Fibroblast of skin of back (primary cell): ENCODE results near the gene PPFIA4.

Experiments
- DNase-seq: peaks from one replicate; pipeline ENCODE4 v3.0.0-alpha.2; 2013

Gene PPFIA4

GRCh38 chr1:203041351-203041932 is 15.2 kb downstream of the PPFIA4 start:
- DNase-seq, result no peak

GRCh38 chr1:203043830-203044545 is 17.7 kb downstream of the PPFIA4 start:
- DNase-seq, result no peak

DNA sequence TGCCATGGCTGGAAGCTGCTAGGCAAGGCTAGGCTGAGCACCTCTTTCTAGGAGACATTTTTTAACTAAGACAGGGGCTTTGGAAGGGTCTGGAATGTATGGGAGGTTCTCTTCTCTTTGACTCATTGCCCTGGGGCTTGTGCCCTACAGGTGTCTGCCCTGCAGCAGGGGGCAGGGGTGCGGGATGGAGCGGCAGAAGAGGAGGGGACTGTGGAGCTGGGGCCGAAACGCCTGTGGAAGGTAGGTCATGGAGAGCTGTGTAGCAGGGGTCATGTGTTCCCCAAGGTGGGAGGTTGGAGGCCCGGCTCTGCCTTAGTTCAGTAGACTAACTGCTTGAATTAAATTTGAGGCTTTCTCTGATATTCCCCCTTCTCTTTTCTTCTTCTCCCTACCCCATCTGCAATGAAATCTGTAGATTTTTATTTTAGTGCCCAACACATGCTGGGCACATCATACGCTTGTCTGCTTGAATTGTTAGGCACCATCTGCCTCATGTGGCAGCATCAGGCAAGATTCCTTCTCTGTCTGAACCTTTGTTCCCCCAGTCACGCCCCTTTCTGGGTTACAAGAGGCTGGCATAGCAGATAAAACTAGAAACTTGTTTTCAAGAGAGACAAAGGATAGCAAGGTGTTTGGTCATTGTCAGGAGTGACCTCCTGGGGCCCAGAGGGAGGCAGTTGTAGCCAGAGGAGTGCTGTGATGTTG is 18.4 kb downstream of the PPFIA4 start:
- no peak for DNase-seq

DNA sequence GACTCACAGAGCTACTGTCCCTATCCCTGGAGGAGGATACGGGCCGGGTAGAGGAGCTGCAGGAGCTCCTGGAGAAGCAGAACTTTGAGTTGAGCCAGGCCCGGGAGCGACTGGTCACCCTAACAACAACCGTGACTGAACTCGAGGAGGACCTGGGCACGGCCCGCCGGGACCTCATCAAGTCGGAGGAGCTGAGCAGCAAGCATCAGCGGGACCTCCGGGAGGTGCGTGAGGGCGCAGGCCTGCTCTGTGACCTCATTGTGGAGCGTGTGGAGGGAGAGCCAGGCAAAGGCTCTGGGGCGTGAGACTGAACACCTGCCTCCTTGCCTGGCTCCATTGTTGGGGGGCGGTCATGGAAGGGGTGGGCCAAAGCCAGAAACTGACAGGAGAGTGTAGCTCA is 19.0 kb downstream of the PPFIA4 start:
- DNase-seq, result no peak

- no peak for DNase-seq
These were observed 19.7 kb downstream of the PPFIA4 start for GRCh38 chr1:203045821-203046594.

GRCh38 chr1:203046984-203047630 is 20.8 kb downstream of the PPFIA4 start:
- peak; percentile 84 for DNase-seq

DNA sequence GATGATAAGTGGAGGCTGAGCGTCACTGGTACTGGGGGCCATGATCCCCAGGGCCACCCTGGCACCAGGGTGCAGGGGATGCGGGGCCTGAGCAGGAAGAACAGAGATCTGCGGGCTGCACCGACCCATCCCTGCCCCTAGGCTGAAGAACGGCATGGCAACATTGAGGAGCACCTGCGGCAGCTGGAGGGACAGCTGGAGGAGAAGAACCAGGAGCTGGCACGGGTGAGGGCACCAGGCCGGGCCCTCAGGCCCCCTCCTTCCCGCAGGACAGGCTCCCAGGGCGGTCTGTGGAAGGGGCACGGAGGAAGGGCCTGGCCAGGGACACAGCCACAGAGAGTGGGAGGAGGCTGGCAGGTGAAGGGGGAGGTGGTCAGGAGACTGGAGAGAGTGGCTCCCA is 21.8 kb downstream of the PPFIA4 start:
- DNase-seq, result no peak

GRCh38 chr1:203048555-203049051 is 22.3 kb downstream of the PPFIA4 start:
- DNase-seq, result no peak

DNA sequence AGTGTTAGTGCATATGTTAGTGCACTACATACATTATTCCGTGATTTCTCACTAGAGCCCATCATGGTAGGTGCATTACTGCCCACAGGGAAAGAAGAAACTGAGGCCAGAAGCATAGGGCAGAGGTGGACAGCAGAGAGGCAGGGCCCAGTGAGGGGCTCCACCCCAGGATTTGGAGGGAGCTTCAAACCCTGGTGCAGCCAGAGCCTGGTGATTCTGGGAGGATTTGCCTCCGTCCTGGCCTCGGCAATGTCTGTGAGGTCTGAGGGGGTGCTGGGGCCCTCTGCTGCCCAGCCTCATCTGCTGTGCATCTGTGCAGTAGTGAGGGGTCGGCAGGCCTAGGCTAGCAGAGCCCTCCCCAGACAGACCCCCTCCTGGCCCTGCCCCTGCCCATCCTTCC is 22.8 kb downstream of the PPFIA4 start:
- no peak for DNase-seq

- DNase-seq, result no peak
These were observed 23.4 kb downstream of the PPFIA4 start for GRCh38 chr1:203049576-203050180.

DNA sequence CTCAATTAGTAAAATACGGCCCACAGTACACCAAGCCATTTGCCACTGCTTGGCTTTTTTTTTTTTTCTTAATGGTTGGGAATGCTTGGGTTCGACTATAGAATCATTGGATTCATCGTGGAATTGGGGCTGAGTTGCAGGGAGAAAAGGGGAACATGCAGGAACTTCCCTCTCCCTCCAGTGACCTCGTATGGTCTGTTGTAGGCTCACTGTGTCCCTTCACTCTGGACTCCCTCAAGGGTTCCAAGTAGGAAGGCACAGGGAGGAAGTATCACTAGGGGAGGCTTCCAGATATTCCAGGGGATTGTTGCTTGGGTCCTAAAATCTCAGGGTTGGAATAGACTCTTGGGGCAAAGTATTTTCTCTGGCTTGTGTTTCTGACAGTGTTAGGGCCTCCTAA is 24.5 kb downstream of the PPFIA4 start:
- DNase-seq, result no peak

- no peak for DNase-seq
These were observed 25.6 kb downstream of the PPFIA4 start for GRCh38 chr1:203051841-203052324.

- no peak for DNase-seq
These were observed 26.3 kb downstream of the PPFIA4 start for GRCh38 chr1:203052601-203053000.

DNA sequence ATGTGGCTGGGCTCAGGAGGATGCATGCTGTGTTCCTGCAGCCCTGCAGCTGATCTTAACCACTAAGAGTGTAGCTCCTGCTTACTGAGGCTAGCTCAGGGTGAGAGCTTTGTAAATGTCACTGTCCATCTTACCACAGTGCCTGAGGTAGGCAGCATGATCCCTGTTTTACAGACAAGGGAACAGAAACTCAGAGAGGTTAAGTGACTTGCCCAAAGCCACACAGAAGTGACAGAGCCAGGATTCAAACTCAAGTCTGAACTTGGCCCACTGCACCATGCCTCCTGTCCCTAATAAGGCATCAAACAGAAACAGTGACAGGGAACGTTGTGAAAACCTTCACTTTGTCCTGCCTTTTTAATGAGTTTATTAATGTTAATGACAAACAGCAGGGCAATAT is 27.9 kb downstream of the PPFIA4 start:
- DNase-seq, result no peak

- no peak for DNase-seq
These were observed 28.4 kb downstream of the PPFIA4 start for GRCh38 chr1:203054642-203055041.

- no peak for DNase-seq
These were observed 29.0 kb downstream of the PPFIA4 start for GRCh38 chr1:203055161-203055799.

GRCh38 chr1:203056012-203056411 is 29.7 kb downstream of the PPFIA4 start:
- DNase-seq, result no peak

DNA sequence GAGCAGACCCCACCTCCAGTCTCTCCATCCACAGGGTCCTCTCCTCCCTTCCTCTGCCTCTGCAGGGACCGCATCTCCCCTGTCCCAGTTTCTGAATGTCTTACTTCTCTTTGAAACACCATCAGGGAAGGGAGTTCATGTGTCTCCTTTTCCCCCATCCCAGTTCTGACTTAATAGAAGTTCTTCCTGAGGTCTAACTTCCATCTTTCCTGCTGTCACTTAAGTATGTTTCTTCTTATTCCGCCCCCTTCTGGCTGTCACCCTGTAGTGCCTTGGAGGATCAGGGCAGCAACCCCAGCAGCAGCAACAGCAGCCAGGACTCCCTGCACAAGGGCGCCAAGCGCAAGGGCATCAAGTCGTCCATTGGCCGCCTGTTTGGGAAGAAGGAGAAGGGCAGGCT is 30.2 kb downstream of the PPFIA4 start:
- DNase-seq, result no peak

DNA sequence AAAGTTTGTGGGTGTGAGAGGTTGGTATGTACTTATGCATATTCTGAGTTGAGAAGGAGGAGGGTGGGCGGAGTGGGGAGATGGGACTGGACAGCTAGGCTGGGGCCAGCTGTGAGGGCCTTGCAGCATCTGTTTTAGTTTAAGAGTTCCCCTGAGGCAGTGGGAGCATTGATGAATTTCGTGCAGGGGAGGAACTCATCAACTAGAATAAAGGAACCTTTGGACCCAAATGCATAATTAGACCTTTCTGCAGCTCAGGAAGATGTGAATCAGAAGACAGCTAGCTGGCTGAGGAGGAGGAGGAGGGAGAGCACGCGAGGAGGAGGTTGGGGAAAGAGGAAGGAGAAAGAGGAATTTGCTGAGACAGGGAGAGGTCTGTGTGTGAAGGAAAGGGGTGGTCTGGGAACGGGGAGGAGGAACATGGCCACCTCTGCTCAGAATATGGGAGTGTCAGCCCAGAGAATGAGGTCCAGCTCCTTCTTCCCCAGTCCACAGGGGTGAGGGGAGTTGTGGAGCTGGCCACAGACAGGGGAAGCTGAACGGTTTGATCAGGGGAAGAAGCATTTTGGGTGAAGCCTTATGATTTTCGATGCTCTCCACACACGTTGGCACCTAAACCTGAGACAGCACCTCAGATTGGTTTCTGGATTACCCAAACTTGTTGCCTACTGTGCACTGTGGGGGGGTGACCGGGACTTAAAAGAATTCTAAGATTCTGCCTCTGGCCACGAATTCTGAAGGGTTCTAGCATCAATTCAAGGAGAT is 31.8 kb downstream of the PPFIA4 start:
- DNase-seq, result peak; percentile 49

GRCh38 chr1:203058676-203058935 is 32.3 kb downstream of the PPFIA4 start:
- no peak for DNase-seq

DNA sequence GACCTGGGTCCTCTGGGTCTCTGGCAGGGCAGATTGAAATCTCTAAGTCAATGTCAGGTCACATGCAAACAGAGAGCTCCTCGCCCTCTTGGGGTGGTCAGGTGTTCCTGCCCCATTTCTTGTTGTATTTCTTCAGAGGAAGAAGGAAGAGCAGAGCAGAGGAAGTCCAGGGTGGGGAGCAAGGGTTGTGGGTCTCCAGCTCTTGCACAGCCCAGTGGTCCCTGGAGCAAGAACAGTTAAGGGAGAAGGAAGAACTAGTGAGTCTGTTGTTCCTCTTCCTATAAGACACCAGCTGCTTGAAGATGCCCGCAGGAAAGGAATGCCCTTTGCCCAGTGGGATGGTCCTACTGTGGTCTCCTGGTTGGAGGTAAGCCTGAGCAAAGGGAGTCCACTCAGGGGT is 33.2 kb downstream of the PPFIA4 start:
- DNase-seq, result no peak
